MM.1S (cell line): Measurements from ENCODE around the gene ZDHHC13.

ENCODE experiments used
- CTCF ChIP-seq: fragments of 300-600 bp; sonication (generic); IDR thresholded peaks from 2 replicates; pipeline ENCODE4 v1.5.1; 2016; ENCODE audit warnings: antibody characterized with exemption, low read length, mixed read lengths
- EZH2 ChIP-seq: fragments of 300-600 bp; sonication (generic); optimal IDR thresholded peaks from 2 replicates; pipeline ENCODE3; 2017; ENCODE audit warnings: low read depth, mild to moderate bottlenecking, antibody characterized with exemption, low read length, mixed read lengths

- TF ChIP-seq CTCF = no peak
- no peak for TF ChIP-seq EZH2
Observed at GRCh38 chr11:19191530-19192169, 74.7 kb downstream of the ZDHHC13 start.
